C4-2B (cell line): ENCODE results near the gene LIMCH1.

Source experiments
- H3K27ac ChIP-seq: fragments of 450-650 bp; 2 replicates; pipeline ENCODE4 v1.5.1; 2017
- CTCF ChIP-seq: fragments of 450-650 bp; conservative IDR thresholded peaks from 2 replicates; pipeline ENCODE4 v1.5.1; 2017; ENCODE audit warnings: mild to moderate bottlenecking
- ZFX ChIP-seq: fragments of 450-650 bp; IDR thresholded peaks from 2 replicates; pipeline ENCODE4 v1.6.1; 2017

The LIMCH1 gene

GRCh38 chr4:41509451-41509866 is 28.5 kb upstream of the LIMCH1 start:
- no peak for TF ChIP-seq CTCF
- TF ChIP-seq ZFX, result no peak

GRCh38 chr4:41510179-41510578 is 27.8 kb upstream of the LIMCH1 start:
- no peak for TF ChIP-seq CTCF
- TF ChIP-seq ZFX, result no peak
- peak overlapping the region; percentile 3; the same call in 1 of the 2 replicates for H3K27ac ChIP-seq

More at GRCh38 chr4:41509451-41509866, 28.5 kb upstream of the LIMCH1 start:
- peak overlapping the region; percentile 50; the same call in 1 of the 2 replicates for H3K27ac ChIP-seq

GRCh38 chr4:41512136-41512535 is 25.8 kb upstream of the LIMCH1 start:
- no peak for TF ChIP-seq CTCF
- TF ChIP-seq ZFX, result no peak
- H3K27ac ChIP-seq, result no peak overlapping the region

- H3K27ac ChIP-seq, result no peak overlapping the region
Measured at GRCh38 chr4:41512596-41512995, 25.4 kb upstream of the LIMCH1 start.

GRCh38 chr4:41514169-41514568 is 23.8 kb upstream of the LIMCH1 start:
- TF ChIP-seq ZFX (no peak), CTCF (no peak)
- H3K27ac ChIP-seq, result no peak overlapping the region; the same call in 1 of the 2 replicates

More at GRCh38 chr4:41512596-41512995, 25.4 kb upstream of the LIMCH1 start:
- no peak for TF ChIP-seq CTCF
- TF ChIP-seq ZFX, result no peak

- peak overlapping the region; percentile 21; the same call in 1 of the 2 replicates for H3K27ac ChIP-seq
- TF ChIP-seq CTCF (no peak), ZFX (no peak)
Measured at GRCh38 chr4:41514766-41515481, 23.0 kb upstream of the LIMCH1 start.

GRCh38 chr4:41517121-41517520 is 20.8 kb upstream of the LIMCH1 start:
- H3K27ac ChIP-seq, result no peak overlapping the region; the same call in 1 of the 2 replicates
- no peak for TF ChIP-seq ZFX
- TF ChIP-seq CTCF, result no peak
